Fibroblast of skin of abdomen (primary cell): Measurements from ENCODE around the gene KCND1.
A peak's percentile ranks its signal among the peaks of the same experiment; 100 is the strongest.

Experiments used
- DNase-seq: peaks from one replicate; pipeline ENCODE4 v3.0.0-alpha.2; 2013

KCND1 gene

DNA sequence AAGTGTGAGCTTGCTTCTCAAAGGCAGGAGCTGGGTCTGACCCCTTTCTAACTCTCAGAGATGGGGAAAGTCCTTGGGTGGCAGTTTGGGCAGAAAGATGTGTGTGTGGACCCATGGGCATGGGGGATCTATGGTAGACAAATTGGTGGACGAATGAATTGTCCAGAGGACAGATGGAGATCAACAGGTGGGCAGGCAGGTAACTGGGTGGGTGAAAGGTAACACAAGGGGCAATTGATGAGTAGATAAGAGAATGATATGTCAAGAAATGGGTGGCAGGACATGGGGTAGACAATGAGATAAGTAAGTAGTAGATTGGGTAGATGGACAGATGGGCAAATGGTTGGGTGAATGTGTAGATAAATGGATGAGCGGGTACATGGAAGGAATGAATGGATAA is 2.9 kb upstream of the KCND1 start:
- no peak for DNase-seq

DNA sequence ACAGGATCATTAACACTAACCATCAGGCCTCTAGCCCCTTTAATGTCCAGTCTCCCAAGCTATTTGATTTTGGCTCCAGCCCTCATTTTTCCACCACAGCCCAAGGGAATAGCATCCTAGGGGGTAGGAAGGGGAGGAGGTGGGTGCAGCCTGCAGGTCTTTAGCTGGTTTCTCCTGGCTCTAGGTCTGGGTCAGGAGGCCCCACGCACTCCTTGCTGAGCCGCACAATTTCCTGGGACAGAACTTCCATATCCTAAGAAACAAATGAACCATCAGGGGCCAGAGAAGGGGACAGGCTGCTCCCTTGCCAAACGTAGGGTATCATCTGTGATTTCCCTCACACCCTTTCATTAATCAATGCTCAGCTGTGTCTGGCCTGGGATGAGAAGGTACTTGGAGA is 2.4 kb upstream of the KCND1 start:
- no peak for DNase-seq

DNA sequence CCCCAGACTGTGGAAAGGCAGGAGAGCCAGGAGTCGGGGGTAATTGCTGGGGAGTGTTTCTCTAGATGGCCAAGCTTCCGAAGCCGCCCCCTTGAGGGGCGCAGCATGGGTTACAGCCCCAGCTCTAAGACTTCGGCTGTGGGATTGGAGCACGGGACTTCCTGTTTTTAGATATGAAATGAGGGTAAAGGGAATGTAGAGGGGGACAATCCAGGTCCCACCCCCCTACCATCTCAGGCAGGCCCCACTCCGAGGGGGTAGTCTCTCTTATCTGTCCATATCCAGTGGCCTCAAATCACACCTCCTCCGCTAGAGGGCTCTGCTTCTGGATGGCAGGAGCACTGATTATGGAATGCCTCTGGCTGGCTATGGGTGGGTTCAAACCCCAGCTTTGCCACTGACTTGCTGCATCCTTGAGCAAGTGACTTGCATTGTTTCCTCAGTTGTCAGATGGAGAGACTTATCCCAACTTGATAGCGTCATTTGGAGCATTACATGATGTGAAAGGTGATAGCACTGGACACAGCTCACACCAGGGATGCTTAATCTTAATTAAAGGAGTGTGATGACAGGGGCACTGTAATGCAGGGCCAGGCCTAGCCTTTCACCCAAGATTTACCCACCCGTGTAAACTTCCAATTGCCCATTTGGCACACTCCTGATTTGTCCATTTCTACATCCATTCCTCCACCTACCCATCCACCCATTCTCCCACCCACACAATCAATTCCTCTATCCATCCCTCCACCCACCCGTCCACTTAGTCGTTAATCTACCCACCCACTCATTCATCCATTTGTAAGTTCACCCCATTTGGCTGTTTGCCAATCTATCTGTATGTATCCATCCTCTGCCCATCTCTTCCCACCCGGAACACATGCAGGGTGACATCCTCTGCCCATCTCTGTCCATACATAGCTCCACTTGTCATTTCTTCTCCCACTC is 848 bp upstream of the KCND1 start:
- DNase-seq: peak; percentile 54

DNA sequence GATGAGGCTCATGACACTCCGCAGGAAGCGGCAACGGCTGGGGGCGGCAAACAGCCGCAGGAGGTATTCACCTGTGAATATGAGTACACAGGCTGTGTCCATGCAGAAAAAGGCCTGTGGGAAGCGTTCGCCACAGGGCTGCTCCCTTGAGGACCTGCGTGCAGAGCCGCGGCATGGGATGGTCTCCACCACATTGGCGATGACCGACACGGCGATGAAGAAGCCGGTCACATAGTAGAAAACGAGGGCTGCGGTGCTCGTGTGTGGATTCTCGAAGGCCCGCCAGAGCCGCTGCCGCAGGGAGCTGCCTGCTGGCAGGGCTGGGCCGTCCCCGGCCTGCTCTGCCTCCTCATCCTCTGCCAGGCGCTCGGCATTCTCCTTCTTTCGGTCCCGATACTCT is 2.2 kb downstream of the KCND1 start:
- DNase-seq: no peak

DNA sequence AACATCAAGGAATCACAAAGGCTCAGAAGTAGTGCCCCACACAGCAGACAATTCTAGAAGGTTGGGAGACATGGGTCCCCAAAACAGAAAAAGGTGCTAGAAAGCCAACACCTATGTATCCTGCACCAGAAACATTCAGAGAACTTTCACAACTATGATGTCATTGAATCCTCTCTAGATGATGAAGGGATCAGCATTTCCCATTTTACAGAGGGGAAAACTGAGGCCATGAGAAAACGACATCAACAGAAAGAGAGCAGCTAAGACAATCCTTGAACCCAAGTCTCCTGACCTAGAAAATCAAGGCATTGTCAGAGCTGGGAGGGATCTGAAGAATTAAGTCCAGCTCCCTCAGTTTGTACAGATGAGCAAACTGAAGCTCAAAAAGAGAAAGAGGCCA is 3.3 kb downstream of the KCND1 start:
- no peak for DNase-seq

DNA sequence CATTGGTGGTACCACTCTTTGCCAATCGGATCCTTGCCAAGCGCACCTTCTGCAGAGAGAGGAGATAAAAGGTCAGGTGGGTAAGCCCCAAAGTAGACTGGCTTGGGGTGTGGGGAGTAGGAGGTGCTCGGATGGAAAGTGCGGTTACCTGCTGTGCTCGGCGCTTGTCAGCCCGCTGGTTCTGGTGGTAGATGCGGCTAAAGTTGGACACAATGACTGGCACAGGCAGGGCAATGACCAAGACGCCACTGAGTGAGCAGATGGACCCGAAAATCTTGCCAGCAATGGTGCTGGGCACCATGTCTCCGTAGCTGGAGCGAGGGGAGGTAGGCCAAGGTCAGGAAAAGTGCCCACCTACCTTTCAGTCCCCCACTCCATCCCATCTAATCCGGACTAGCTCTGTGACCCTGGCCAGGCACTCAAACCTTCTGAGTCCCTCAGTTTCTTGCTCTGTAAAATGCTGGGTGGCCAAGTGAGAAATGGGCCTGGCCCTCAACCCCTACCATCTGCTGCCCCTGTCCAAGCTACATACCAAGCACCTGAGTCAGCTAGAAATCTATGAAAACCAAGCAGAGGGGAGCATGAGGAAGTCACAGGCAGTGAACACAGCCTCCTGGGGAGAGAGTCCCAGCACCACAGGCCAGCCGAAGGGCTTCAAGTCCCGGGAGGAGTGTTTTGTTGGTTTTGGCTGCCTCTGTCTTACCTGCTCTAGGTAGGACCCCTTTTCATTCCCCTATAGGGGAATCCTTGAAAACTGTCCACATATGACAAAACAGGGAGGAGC is 4.7 kb downstream of the KCND1 start:
- DNase-seq: peak; percentile 43

DNA sequence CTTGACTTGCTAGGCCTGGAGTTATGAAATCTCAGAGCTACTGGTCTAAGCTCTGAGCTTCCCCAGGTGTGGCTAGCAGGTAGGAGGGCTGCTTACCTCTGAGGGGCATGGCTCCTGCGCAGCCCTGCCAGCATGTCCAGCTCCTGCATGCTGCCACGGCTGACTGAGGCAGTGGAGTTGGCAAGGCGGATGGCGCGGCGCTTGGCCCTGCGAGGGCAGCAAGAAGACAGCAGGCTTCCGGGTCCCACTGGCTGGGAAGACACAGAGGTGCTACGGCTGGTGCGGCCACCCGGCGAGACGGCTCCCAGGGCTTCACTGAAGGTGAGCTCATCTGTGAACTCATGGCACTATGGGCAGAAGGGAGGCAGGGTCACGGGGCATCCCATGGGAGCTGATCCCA is 5.7 kb downstream of the KCND1 start:
- DNase-seq: no peak

DNA sequence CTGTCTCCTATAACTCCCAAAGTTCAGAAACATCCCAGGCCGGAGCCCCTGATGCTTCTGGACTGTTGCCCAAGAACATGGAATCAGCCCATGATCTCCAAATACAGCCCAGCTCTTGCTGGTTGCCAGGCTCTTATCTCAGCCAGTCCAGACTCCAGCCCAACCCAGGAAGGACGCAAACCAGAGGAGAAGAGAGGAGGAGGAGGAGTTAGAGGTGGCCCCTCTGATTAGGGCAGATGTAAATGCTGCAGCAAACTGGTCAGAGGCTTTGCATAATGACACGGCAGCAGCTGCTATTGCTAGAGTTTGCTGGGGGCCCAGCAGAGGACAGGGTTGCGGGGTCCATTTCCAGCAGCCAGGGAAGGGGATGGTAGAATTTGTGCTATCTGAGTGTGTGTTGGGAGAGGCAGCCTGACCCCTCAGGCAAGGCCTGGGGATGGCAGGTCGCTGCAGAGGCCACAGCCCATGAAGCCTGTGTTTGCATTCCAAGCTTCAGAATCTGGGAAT is 10.0 kb downstream of the KCND1 start:
- DNase-seq: no peak

DNA sequence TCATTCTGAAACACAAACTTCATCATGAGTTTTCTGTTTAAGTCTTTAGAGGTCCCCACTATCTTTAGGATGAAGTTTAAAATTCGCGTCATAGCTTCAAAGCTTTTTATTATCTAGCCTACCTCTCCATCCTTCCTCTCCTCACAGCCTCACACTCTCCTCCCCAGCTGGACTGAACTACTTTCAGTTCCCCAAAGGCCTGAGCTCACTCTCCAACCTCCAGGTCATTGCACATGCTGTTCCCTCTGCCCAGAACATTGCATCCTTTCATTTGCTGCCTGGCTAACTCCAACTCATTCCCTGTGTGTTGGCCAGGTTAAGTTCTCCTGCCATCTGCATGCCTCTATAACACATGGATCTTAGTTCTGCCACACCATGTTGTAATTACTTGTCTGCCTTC is 11.4 kb downstream of the KCND1 start:
- DNase-seq: no peak

DNA sequence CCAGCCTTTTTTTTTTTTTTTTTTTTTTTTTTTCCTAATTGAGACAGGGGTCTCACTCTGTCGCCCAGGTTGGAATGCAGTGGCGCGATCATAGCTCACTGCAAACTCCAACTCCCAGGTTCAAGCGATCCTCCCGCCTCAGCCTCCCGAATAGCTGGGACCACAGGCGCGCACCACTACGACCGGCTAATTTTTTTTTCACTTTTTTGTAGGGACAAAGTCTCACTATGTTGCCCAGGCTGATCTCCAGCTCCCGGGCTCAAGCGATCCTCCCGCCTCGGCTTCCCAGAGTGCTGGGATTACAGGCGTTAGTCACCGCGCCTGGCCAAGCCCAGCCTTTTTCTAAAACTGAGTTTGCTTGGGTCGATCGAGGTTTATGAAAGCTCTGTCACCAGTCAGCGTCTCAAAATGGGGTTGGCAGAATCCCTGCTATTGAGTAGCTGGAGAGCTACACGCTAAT is 13.0 kb downstream of the KCND1 start:
- DNase-seq: peak; percentile 62

DNA sequence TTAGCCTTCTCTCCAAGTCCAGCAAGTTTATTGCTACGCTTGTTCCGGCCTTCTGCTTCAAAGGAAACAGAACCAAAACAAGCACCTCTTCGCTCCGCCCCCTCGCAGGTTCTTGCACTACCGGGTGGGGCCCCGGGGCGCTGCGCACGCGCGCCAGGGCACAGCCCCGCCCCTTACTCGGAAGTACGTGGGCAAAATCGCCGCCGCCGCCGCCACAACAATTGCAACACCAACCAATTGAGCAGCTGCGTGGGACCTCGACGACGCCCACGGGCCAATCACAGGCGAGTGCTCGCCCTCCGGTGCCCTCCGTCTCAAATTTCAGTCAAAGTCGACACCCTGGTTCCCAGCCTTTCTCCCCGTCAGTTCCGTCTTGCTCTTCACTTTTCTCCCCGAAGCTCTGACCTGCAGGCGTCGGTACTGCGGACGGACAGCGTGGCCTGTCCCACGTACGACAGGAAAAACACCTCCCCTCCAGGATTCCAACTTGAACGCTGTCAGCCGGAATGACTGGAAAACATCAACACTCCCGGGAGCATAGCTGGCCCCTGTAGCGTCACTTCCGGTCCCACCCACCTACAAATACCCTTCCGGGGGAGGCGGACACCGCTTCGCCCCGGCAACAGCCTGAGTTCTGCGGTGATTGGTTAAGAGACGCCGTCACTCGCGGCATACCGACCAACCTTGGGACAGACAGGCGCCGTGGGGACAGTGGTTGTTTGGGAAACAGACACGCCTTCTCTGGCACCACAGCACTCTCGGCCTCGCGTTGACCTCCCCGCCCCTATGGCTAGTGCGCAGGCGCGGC is 13.6 kb downstream of the KCND1 start:
- peak; percentile 99 for DNase-seq

DNA sequence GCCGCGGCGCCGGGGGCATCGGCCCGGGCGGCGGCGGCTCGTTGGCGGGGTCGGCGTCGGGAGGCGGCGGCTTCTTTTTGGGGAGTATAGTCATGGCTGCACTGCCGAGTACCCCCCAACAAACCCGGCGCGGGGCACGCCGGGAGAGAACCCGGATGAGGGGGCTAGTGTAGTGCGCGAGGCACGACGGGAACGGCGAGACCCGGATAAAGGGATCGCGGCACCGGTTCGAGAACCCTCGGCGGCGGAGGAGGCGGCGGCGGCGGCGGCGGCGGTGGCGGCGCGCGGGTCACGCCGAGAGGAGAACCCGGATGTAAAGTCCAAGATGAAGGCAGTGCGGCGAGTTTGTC is 14.2 kb downstream of the KCND1 start, which contains the start of gene OTUD5:
Gene OTUD5 (minus strand): TSS at position 131 of the 350 bp plus-strand sequence. CDS start 37 bp downstream, at position 94.
- DNase-seq: peak; percentile 67

DNA sequence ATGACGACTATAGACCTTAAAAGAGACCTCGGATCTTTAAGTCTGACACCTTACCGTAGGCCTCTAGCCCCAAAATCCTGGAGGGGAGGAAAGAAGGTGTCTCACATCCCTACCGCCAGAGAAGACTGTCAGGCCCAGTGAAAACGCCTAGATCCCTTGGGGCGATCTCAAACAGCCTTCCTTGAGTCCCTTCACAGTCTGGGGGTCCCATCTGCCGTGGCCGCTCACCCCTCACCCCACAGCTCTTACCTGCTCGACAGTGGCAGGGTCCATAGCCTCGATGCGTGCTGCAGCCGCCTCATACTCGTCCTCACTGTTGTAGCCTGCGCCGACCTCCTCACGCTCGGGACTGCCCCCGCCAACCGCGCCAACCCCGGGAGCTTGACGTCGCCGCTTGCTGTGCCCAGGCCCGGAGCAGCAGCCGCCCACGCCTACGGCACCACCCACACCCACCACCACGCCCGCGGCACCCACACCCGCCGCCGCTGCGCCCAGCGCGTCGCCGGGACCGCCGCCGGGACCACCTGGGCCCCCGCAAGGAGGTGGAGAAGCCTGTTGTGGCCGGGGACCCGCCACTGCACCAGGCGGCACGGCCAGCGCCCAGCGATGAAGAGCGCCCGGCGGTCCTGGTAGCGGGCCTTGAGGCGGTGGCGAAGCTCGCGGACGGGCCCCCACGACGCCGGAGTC is 14.8 kb downstream of the KCND1 start:
- DNase-seq: no peak

DNA sequence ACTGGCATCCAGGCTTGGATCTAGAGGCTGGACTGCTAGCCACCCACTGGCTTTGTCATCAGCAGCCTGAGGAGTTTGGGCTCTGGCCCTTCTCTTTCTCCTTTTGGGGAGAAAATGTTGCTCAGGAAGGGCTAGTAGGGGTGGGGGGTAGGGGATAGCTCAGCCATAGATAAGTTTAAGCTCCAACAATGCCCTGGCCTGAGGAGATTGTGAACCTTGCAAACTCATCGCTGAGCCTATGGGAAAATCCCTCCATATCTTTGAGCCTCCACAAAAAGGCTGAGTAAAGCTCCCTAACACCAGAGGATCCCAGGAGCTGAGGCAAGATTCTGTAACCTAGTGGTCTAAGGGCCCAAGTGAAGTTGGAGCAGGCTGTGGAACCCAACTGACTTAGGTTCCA is 23.1 kb downstream of the KCND1 start:
- no peak for DNase-seq

DNA sequence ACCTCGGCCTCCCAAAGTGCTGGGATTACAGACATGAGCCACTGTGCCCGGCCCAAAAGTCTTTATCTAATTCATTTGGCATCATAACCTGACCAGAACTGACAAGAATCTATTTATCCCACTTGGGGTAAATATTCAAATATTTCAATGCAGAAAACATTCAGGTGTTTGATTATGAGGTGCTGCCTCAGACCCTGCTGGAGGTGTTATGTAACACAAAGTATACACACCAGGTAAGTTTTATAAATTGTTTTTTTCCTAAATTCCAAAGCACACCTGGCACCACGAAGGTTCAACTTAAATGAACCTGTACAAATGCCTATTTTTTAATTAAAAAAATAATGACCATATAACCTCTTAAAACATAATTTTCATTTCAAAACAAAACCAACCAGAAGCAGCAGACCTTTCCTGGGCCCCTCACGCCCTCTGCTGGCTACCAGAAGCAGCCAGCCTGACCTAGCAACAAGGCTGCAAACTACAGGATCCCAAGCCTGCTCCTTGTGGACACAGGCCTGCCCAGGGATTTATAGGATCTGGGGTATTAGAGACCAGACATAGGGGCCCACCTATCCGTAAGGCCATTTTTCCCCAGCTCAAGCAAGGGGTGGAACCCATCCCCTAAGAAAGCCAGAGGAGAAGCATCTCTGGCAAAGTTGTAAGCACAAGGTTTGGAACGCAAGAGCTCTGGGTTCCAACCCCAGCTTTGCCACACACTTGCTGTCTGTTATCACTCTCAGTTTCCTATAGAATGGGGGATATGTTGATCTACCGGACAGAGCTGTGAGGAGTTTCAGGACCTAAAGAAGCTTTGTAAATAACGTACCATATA is 25.9 kb downstream of the KCND1 start:
- DNase-seq: peak; percentile 14

DNA sequence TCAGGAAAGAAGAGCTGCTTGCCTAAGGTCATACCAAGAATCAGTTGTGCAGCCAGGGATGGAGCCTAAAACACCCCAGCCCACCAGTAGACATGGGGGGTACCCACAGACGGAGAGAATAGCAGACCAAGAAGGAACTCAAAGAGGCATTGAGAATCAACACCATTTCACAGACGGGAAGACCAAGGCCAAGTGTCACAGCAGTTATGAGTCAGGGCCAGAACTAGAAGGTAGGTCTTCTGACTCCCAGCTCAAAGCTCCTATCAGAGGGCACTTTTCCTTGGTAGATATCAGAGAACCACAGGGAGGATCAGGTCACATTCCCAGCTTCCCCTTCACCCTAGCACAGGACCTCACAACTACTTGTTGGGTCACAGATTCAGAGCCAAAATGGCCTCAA is 28.7 kb downstream of the KCND1 start:
- DNase-seq: no peak

DNA sequence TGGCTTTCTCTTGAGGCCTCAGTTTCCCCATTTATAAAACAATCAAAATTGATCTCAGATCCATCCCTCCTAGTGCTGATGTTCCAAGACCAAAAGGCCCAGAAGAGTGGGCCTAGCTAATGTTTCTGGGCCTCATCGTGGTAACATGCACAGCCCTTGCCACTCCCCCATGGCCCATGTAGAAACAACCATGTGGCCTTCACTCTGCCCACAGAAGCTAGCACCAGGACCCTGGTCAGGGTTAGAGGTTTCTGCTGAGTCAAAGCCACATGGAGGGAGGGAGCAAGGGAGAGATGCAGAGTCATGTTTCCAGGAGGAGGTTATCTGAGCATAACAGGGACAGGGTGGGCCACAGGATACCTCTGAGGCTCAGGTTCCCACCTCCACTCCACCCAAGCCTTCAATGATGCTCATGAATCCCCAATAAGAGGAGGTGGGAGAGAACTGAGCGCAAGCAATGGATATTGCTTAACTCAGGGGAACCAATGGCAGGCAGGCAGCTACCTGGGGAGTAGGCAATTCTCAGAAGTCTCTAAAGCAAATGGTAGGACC is 31.2 kb downstream of the KCND1 start:
- DNase-seq: no peak

DNA sequence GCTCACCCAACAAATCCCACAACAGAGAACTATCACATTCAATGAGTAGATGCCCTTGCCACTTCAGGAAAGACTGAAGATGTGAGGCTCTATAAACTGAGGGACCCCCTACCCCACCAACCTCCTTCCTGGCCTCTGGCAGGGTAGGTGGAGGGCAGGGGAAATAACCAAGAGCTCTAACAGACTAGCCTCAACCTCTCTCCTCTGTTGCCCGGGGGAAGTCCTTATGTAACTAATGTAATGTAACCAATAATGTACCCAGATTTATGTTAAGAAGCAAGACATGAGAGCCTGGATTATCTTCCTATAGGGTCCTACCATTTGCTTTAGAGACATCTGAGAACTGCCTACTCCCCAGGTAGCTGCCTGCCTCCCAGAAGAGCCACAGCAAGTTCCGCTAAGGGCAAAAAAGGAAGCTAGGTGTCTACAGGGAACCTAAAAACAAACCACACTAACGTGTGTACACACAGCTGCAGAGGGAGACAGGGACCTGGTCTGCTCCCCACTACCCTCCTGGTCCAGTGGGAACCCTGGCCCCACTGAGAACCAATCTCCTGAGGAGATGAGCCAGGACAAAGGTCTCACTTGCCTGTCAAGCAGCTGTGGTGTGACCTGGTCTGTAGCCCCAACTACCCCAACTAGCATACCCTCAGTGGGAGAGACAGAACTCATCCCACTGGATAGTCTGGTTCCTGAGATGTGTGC is 32.0 kb downstream of the KCND1 start:
- no peak for DNase-seq

DNA sequence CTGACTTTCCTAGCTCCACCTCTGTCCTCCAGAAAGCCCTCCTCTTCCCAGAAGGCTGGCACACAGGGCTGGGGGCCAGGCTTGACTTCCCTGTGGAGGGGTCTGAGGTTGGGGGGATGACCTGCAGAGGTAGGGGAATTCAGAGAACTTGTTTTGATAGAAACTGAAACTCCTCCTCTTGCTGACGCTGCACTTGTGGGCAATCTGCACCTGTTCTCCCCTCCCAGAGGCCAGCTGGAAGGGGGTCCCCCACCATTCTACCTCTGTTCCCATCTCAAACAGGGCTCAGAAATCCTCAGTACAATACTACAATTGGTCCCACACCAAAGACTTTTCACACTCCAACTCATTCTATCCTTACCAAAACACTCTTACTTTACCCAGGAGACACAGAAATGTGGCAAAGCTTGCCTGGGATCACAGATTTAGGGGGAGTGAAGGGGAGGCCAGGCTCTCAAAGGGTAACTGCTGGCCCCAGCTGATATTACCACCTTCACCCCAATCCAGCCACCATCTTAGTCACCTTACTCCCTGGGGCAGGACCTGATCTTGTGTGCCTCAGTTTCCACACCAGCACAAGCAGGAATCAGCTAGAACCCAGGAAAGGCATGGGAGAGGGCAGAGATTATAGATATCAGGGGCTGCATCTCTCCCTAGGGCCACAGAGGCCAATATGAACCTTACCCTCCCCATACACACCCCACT is 32.8 kb downstream of the KCND1 start:
- DNase-seq: no peak
